HL-60 (cell line): ENCODE results near the gene TMEM237.

Experiments
- CTCF ChIP-seq: IDR thresholded peaks from one replicate; pipeline ENCODE4 v1.5.1; 2011; ENCODE audit warnings: low read length, control low read depth, inconsistent platforms; ENCODE audit not compliant: insufficient read depth
- GABPA ChIP-seq: IDR thresholded peaks from 2 replicates; pipeline ENCODE4 v1.6.1; 2012; ENCODE audit warnings: low read depth
- POLR2AphosphoS5 ChIP-seq: IDR thresholded peaks from 2 replicates; pipeline ENCODE4 v1.6.1; 2012; ENCODE audit warnings: low read depth
- REST ChIP-seq: IDR thresholded peaks from 2 replicates; pipeline ENCODE4 v1.6.1; 2012; ENCODE audit warnings: low read depth; ENCODE audit not compliant: insufficient replicate concordance

GRCh38 chr2:201630577-201630976 lies 12.7 kb downstream of the TMEM237 start:
- TF ChIP-seq POLR2AphosphoS5 (no peak), CTCF (no peak), REST (no peak), GABPA (no peak)
